Astrocyte (in vitro differentiated cells and primary cell): ENCODE data around the gene HTR4. TPM values are rescaled to one million over a fixed set of nuclear protein-coding genes. Genes with fewer than 3 reads are reported as not detected.

Source experiments
- DNase-seq: peaks from one replicate; pipeline ENCODE4 v3.0.0-alpha.2; 2010; ENCODE audit warnings: low read depth
- FAIRE-seq: peaks from 2 replicates; lab custom pipeline; 2011; peaks lifted over from hg19 to GRCh38; lab: Jason Lieb, UNC
- H2AFZ ChIP-seq: 2 replicates; pipeline ENCODE4 v1.6.0; 2012; ENCODE audit warnings: low read depth, low read length, inconsistent platforms
- H3K27ac ChIP-seq: 2 replicates; pipeline ENCODE4 v1.5.1; 2011; ENCODE audit warnings: low read depth, low read length, inconsistent platforms
- H3K27me3 ChIP-seq: 2 replicates; pipeline ENCODE4 v1.6.0; 2011; ENCODE audit warnings: low read length, inconsistent platforms; ENCODE audit not compliant: insufficient read depth
- H3K36me3 ChIP-seq: 2 replicates; pipeline ENCODE4 v1.5.1; 2011; ENCODE audit warnings: low read length, inconsistent platforms; ENCODE audit not compliant: insufficient read depth
- H3K4me1 ChIP-seq: 2 replicates; pipeline ENCODE4 v1.5.1; 2011; ENCODE audit warnings: low read length, inconsistent platforms; ENCODE audit not compliant: insufficient read depth
- H3K4me2 ChIP-seq: 2 replicates; pipeline ENCODE4 v1.6.0; 2012; ENCODE audit warnings: low read length, inconsistent platforms
- H3K4me3 ChIP-seq: 2 replicates; pipeline ENCODE4 v1.5.1; 2011; ENCODE audit warnings: low read depth, mild to moderate bottlenecking, low read length, inconsistent platforms; ENCODE audit not compliant: insufficient read depth
- H3K79me2 ChIP-seq: 2 replicates; pipeline ENCODE4 v1.6.0; 2012; ENCODE audit warnings: mild to moderate bottlenecking, low read length, inconsistent platforms; ENCODE audit not compliant: insufficient read depth
- H3K9ac ChIP-seq: 2 replicates; pipeline ENCODE4 v1.6.0; 2012; ENCODE audit warnings: mild to moderate bottlenecking, low read length, inconsistent platforms
- H3K9me3 ChIP-seq: 2 replicates; pipeline ENCODE4 v1.5.1; 2012; ENCODE audit warnings: low read depth, mild to moderate bottlenecking, low read length, inconsistent platforms; ENCODE audit not compliant: insufficient read depth
- H4K20me1 ChIP-seq: 2 replicates; pipeline ENCODE4 v1.6.0; 2012; ENCODE audit warnings: low read length, inconsistent platforms; ENCODE audit not compliant: insufficient read depth
- H3K27ac Mint-ChIP-seq: one replicate; pipeline ENCODE4 v1.8.0; 2021; ENCODE audit warnings: mild to moderate bottlenecking, mixed read lengths; ENCODE audit not compliant: unreplicated experiment
- H3K27me3 Mint-ChIP-seq: one replicate; pipeline ENCODE4 v1.8.0; 2021; ENCODE audit warnings: low read depth, mixed read lengths; ENCODE audit not compliant: unreplicated experiment
- H3K36me3 Mint-ChIP-seq: one replicate; pipeline ENCODE4 v1.8.0; 2021; ENCODE audit warnings: low read depth, mixed read lengths; ENCODE audit not compliant: unreplicated experiment
- H3K4me1 Mint-ChIP-seq: one replicate; pipeline ENCODE4 v1.8.0; 2021; ENCODE audit warnings: low read depth, mixed read lengths; ENCODE audit not compliant: unreplicated experiment
- H3K4me3 Mint-ChIP-seq: one replicate; pipeline ENCODE4 v1.8.0; 2021; ENCODE audit warnings: mild to moderate bottlenecking, moderate library complexity, mixed read lengths; ENCODE audit not compliant: unreplicated experiment
- H3K9me3 Mint-ChIP-seq: one replicate; pipeline ENCODE4 v1.8.0; 2021; ENCODE audit warnings: mild to moderate bottlenecking, mixed read lengths; ENCODE audit not compliant: unreplicated experiment
- CTCF ChIP-seq: IDR thresholded peaks from 2 replicates; pipeline ENCODE4 v1.5.1; 2011; ENCODE audit warnings: low read depth, mild to moderate bottlenecking, inconsistent platforms, low read length, moderate library complexity; ENCODE audit not compliant: insufficient read depth
- EZH2 ChIP-seq: IDR thresholded peaks from 2 replicates; pipeline ENCODE4 v1.6.1; 2012; ENCODE audit warnings: mild to moderate bottlenecking, low read length, inconsistent platforms; ENCODE audit not compliant: insufficient read depth
- total RNA-seq: library from RNA; stranded (reverse); gene quantifications from 2 replicates; pipeline ENCODE4 v1.2.1, GENCODE V29; 2021

The HTR4 gene
- total RNA-seq, 1 donor from 2014 or later: not detected

GRCh38 chr5:148497757-148498156 is 156.6 kb downstream of the HTR4 start:
- H3K4me1 ChIP-seq: no peaks in the 10 kb centered on the region
- H3K4me3 Mint-ChIP-seq: no peak overlapping the region
- H3K9me3 Mint-ChIP-seq: no peaks in the 10 kb centered on the region
- FAIRE-seq (no peak), DNase-seq (no peak)
- no peak overlapping the region for H3K4me3 ChIP-seq
- H3K27ac ChIP-seq: no peak overlapping the region
- no peak overlapping the region for H2AFZ ChIP-seq
- no peaks in the 10 kb centered on the region for H3K9me3 ChIP-seq
- no peaks in the 10 kb centered on the region for H4K20me1 ChIP-seq
- H3K9ac ChIP-seq: no peak overlapping the region
- H3K4me2 ChIP-seq: no peak overlapping the region
- H3K27me3 Mint-ChIP-seq: peaks cover 5% of the 10 kb centered on the region
- no peak overlapping the region for H3K27ac Mint-ChIP-seq
- H3K36me3 Mint-ChIP-seq: no peaks in the 10 kb centered on the region
- H3K4me1 Mint-ChIP-seq: no peaks in the 10 kb centered on the region
- no peak for TF ChIP-seq CTCF
- TF ChIP-seq EZH2: no peak
- no peaks in the 10 kb centered on the region for H3K36me3 ChIP-seq
- H3K79me2 ChIP-seq: no peaks in the 10 kb centered on the region
- H3K27me3 ChIP-seq: no peaks in the 10 kb centered on the region

- Mint-ChIP-seq H3K4me3 (no peak overlapping the region), H3K4me1 (no peaks in the 10 kb centered on the region), H3K36me3 (no peaks in the 10 kb centered on the region), H3K9me3 (no peaks in the 10 kb centered on the region), H3K27me3 (peaks cover 19% of the 10 kb centered on the region), H3K27ac (no peak overlapping the region)
- Histone ChIP-seq H3K36me3 (no peaks in the 10 kb centered on the region), H3K9ac (no peak overlapping the region), H3K4me3 (no peak overlapping the region), H3K27ac (no peak overlapping the region), H3K27me3 (peaks cover 6% of the 10 kb centered on the region), H3K79me2 (no peaks in the 10 kb centered on the region), H3K4me1 (no peaks in the 10 kb centered on the region), H3K9me3 (no peaks in the 10 kb centered on the region), H3K4me2 (no peak overlapping the region), H4K20me1 (no peaks in the 10 kb centered on the region), H2AFZ (no peak overlapping the region)
- no peak for FAIRE-seq
- TF ChIP-seq CTCF (no peak), EZH2 (no peak)
- DNase-seq: no peak
Measured at GRCh38 chr5:148492351-148492750, 162.0 kb downstream of the HTR4 start.

GRCh38 chr5:148491793-148492184 is 162.5 kb downstream of the HTR4 start:
- no peak for DNase-seq
- Histone ChIP-seq H3K4me1 (no peaks in the 10 kb centered on the region), H3K4me2 (no peak overlapping the region), H3K27me3 (peaks cover 6% of the 10 kb centered on the region), H2AFZ (no peak overlapping the region), H3K27ac (no peak overlapping the region), H3K9me3 (no peaks in the 10 kb centered on the region), H3K4me3 (no peak overlapping the region), H3K79me2 (no peaks in the 10 kb centered on the region), H3K36me3 (no peaks in the 10 kb centered on the region), H3K9ac (no peak overlapping the region), H4K20me1 (no peaks in the 10 kb centered on the region)
- H3K27ac Mint-ChIP-seq: no peak overlapping the region
- H3K4me3 Mint-ChIP-seq: no peak overlapping the region
- H3K4me1 Mint-ChIP-seq: no peaks in the 10 kb centered on the region
- TF ChIP-seq EZH2 (no peak), CTCF (no peak)
- no peaks in the 10 kb centered on the region for H3K36me3 Mint-ChIP-seq
- peaks cover 24% of the 10 kb centered on the region for H3K27me3 Mint-ChIP-seq
- no peak for FAIRE-seq
- no peaks in the 10 kb centered on the region for H3K9me3 Mint-ChIP-seq
